Heart right ventricle (tissue), 16 donors: ENCODE data around the gene TTYH3. TPM values are rescaled to one million over a fixed set of nuclear protein-coding genes. Genes with fewer than 3 reads are reported as not detected.

Experiments used
- ATAC-seq, 8 donors: fragments of 200-7000 bp; cut with Tn5 transposase; one replicate each; pipeline ENCODE4 v1.9.1; 2020; ENCODE audit warnings: mild to moderate bottlenecking in 8 of 8, moderate library complexity in 8 of 8, moderate number of reproducible peaks in 1 of 8
- DNase-seq, 2 donors: peaks; one replicate each; pipeline ENCODE4 v3.0.0-alpha.2; 2020
- H3K27ac ChIP-seq, 10 donors: fragments of 200-600 bp; sonication (generic) in 2 of 10; one replicate each; pipeline versions ENCODE4 v1.5.0 to v1.8.0; 2020 to 2022; ENCODE audit warnings: mild to moderate bottlenecking in 3 of 10
- H3K27me3 ChIP-seq, 7 donors: fragments of 200-600 bp; one replicate each; pipeline ENCODE4 v1.8.0; 2021 to 2022; ENCODE audit warnings: mild to moderate bottlenecking in 2 of 7
- H3K36me3 ChIP-seq, 9 donors: fragments of 200-600 bp; sonication (generic) in 1 of 9; one replicate each; pipeline versions ENCODE4 v1.5.0 to v1.8.0; 2020 to 2022; ENCODE audit warnings: mild to moderate bottlenecking in 2 of 9
- H3K4me1 ChIP-seq, 9 donors: fragments of 200-600 bp; sonication (generic) in 1 of 9; one replicate each; pipeline versions ENCODE4 v1.5.0 to v1.8.0; 2020 to 2022; ENCODE audit warnings: mild to moderate bottlenecking in 4 of 9
- H3K4me3 ChIP-seq, 10 donors: fragments of 200-600 bp; sonication (generic) in 2 of 10; one replicate each; pipeline versions ENCODE4 v1.5.0 to v1.8.0; 2020 to 2022; ENCODE audit warnings: mild to moderate bottlenecking in 7 of 10, moderate library complexity in 2 of 10
- H3K9me3 ChIP-seq, 11 donors: fragments of 200-600 bp in 10 of 11; sonication (generic) in 2 of 11; one replicate each; pipeline versions ENCODE4 v1.5.0 to v1.8.0; 2013 to 2022; ENCODE audit warnings: mild to moderate bottlenecking in 2 of 11, control low read depth in 1 of 11, moderate library complexity in 1 of 11
- CTCF ChIP-seq, 9 donors: fragments of 200-600 bp; sonication (generic) in 2 of 9; IDR thresholded peaks; one replicate each; pipeline versions ENCODE4 v1.5.0 to v1.8.0; 2021 to 2022; ENCODE audit warnings: antibody characterized with exemption in 9 of 9, mild to moderate bottlenecking in 5 of 9, moderate library complexity in 1 of 9
- WGBS, 2 donors: extraction: QIAGEN DNeasy Blood & Tissue Kit; methylation state at CpG; one replicate each; pipeline ENCODE4 v1.1.7; 2013; ENCODE audit warnings: inconsistent platforms in 1 of 2; 5-methylcytosine and 5-hydroxymethylcytosine counted together
- intact Hi-C, 10 donors: fragments of 100-400 bp; cut with DNase I; formaldehyde crosslinking; loops; one replicate each; pipeline versions ENCODE4 v1.11.1 to v1.14.2; 2022
- polyA plus RNA-seq, 2 donors: library from polyadenylated mRNA; stranded (reverse); fragments of 200-250 nt; gene quantifications; one replicate each; pipeline ENCODE4 v1.2.3, GENCODE V29; 2013
- total RNA-seq, 10 donors: library from RNA; stranded (reverse); fragmentation: NEBNext Ultra II Directional in 3 of 10; extraction: Animal tissue kit (Norgen Biotek cat#: 25700) in 3 of 10; gene quantifications; one replicate each; pipeline versions ENCODE4 v1.2.1 to v1.2.4, GENCODE V29; 2021 to 2023
- donor health status: Arrhythmogenic right ventricular cardiomyopathy.
- donor health status: ischemic (EF 13 %, LVEDD 7.1; RV severe dilation, severe dysfunction).
- donor health status: healthy with polysubstance abuse.
- donor health status: DM: no; HTN: yes; CAD: no.
- donor health status: DM: no; HTN: no; CAD: no.
- donor health status: ischemic (EF 25% LVEDD 6.9; RV normal size, moderate dysfunction).
- donor health status: ischemic (EF 25% LVEDD 5.7; RV mildly dilated, moderate dysfunction).
- donor health status: healthy.
- donor health status: DM: yes; HTN: yes; CAD: no.
- donor health status: Ischemic cardiomyopathy.
- donor health status: ischemic (EF 35%, LVEDD 5.7; RV mildly dilated, moderate dysfunction).
- donor health status: nonischemic (EF 11% LVEDD 7.7; RV severe dilation, severe dysfunction).
- donor health status: DM: yes; HTN: yes; CAD: no.
- donor health status: PGD.
- donor health status: ischemic (EF 29% LVEDD 5.4; RV normal size, mild dysfunction).
- donor health status: nonischemic (EF 23%, LVEDD 6.1; RV moderate dilation, normal function).

TTYH3 gene
- total and polyA plus RNA-seq, 12 donors: 7.0 to 37.5 (median 9.0) TPM

GRCh38 chr7:2604608-2605174, 27.1 kb upstream of the TTYH3 start:
- no peaks in the 10 kb centered on the region for H3K9me3 ChIP-seq
- peaks cover 0 to 31% (median under 1%) of the 10 kb centered on the region in 9 donors for H3K36me3 ChIP-seq
- TF ChIP-seq CTCF (IDR thresholded peaks at IDR 0.05): no peak
- intact Hi-C loops: loop anchor here in 3 of 10 donors (5.0 kb wide), 2 partner anchors 38 to 47 kb away; partner anchors contain the start of genes BRAT1 (in 1 of the 3) and IQCE (in 1 of the 3)
- H3K27me3 ChIP-seq: no peaks in the 10 kb centered on the region
- peak in 1 of 2 donors; percentile 71 for DNase-seq
- peaks cover 8 to 45% (median 35%) of the 10 kb centered on the region in 9 donors for H3K4me1 ChIP-seq
- no peak overlapping the region for H3K27ac ChIP-seq
- WGBS, 2 donors: 70 to 82% methylated on average over 29 of the region's 29 CpGs
- no peak overlapping the region for H3K4me3 ChIP-seq
- peak in 5 of 8 donors; percentile 15 to 60 (median 44) for ATAC-seq

- intact Hi-C loops: loop anchor here in 2 of 10 donors (2.0 to 5.0 kb wide), 3 partner anchors 21 to 49 kb away; partner anchors contain the start of genes BRAT1 (in 1 of the 2) and IQCE (in 1 of the 2)
- peak in 1 of 9 donors; percentile 7 for TF ChIP-seq CTCF (IDR thresholded peaks at IDR 0.05)
- Histone ChIP-seq H3K27ac (peak overlapping the region in 6 of 10 donors; percentile 62 to 94 (median 86)), H3K36me3 (peaks cover 0 to 19% (median 0%) of the 10 kb centered on the region in 9 donors), H3K4me1 (peaks cover 8 to 55% (median 35%) of the 10 kb centered on the region in 9 donors), H3K9me3 (no peaks in the 10 kb centered on the region), H3K27me3 (no peaks in the 10 kb centered on the region), H3K4me3 (no peak overlapping the region)
- no peak for ATAC-seq
- WGBS, 2 donors: 87 to 90% methylated on average over 38 of the region's 38 CpGs
- DNase-seq: no peak
These were observed 25.9 kb upstream of the TTYH3 start for GRCh38 chr7:2605608-2606538.

- Histone ChIP-seq H3K4me1 (peaks cover 8 to 60% (median 35%) of the 10 kb centered on the region in 9 donors), H3K4me3 (peak overlapping the region in 4 of 10 donors; percentile 1 to 23 (median 11)), H3K36me3 (peaks cover 0 to 13% (median 0%) of the 10 kb centered on the region in 9 donors), H3K9me3 (no peaks in the 10 kb centered on the region), H3K27ac (peak overlapping the region in 9 of 10 donors; percentile 62 to 94 (median 84)), H3K27me3 (no peaks in the 10 kb centered on the region)
- 59 to 61% methylated on average over 16 of the region's 16 CpGs for WGBS, 2 donors
- DNase-seq (peak in 1 of 2 donors; percentile 53), ATAC-seq (peak in 4 of 8 donors; percentile 4 to 35 (median 22))
- no peak for TF ChIP-seq CTCF (IDR thresholded peaks at IDR 0.05)
- intact Hi-C loops: loop anchor here in 2 of 10 donors (2.0 to 5.0 kb wide), 3 partner anchors 20 to 49 kb away; partner anchors contain the start of genes BRAT1 (in 1 of the 2) and IQCE (in 1 of the 2)
These were observed 25.2 kb upstream of the TTYH3 start for GRCh38 chr7:2606539-2606936.
